GM12864 (cell line): ENCODE results near the gene SLC9A4.

ENCODE experiments used
- DNase-seq: peaks from one replicate; pipeline ENCODE4 v3.0.0-alpha.2; 2011; ENCODE audit warnings: low read depth
- H3K4me3 ChIP-seq: 2 replicates; pipeline ENCODE4 v1.5.1; 2011; ENCODE audit warnings: mild to moderate bottlenecking, low read depth, low read length, control low read depth
- TF ChIP-seq, protein P1 (sequence below): IDR thresholded peaks from 2 replicates; pipeline ENCODE4 v1.5.1; 2011; ENCODE audit warnings: low read depth, mild to moderate bottlenecking, moderate library complexity, low read length, control low read depth, inconsistent platforms; ENCODE audit errors: missing control alignments

The SLC9A4 gene

GRCh38 chr2:102494570-102494969 is 21.5 kb downstream of the SLC9A4 start:
- H3K4me3 ChIP-seq = no peak overlapping the region
- TF ChIP-seq, protein P1, sequence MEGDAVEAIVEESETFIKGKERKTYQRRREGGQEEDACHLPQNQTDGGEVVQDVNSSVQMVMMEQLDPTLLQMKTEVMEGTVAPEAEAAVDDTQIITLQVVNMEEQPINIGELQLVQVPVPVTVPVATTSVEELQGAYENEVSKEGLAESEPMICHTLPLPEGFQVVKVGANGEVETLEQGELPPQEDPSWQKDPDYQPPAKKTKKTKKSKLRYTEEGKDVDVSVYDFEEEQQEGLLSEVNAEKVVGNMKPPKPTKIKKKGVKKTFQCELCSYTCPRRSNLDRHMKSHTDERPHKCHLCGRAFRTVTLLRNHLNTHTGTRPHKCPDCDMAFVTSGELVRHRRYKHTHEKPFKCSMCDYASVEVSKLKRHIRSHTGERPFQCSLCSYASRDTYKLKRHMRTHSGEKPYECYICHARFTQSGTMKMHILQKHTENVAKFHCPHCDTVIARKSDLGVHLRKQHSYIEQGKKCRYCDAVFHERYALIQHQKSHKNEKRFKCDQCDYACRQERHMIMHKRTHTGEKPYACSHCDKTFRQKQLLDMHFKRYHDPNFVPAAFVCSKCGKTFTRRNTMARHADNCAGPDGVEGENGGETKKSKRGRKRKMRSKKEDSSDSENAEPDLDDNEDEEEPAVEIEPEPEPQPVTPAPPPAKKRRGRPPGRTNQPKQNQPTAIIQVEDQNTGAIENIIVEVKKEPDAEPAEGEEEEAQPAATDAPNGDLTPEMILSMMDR = no peak

GRCh38 chr2:102498414-102498813 is 25.4 kb downstream of the SLC9A4 start:
- TF ChIP-seq, protein P1 = no peak
- DNase-seq = no peak
- H3K4me3 ChIP-seq = no peak overlapping the region

More at GRCh38 chr2:102494570-102494969, 21.5 kb downstream of the SLC9A4 start:
- no peak for DNase-seq

- H3K4me3 ChIP-seq = no peak overlapping the region
- no peak for DNase-seq
- TF ChIP-seq, protein P1 = no peak
Measured at GRCh38 chr2:102499558-102499957, 26.5 kb downstream of the SLC9A4 start.

GRCh38 chr2:102502576-102502975 is 29.6 kb downstream of the SLC9A4 start:
- DNase-seq = no peak
- no peak overlapping the region for H3K4me3 ChIP-seq
- TF ChIP-seq, protein P1 = no peak

DNA sequence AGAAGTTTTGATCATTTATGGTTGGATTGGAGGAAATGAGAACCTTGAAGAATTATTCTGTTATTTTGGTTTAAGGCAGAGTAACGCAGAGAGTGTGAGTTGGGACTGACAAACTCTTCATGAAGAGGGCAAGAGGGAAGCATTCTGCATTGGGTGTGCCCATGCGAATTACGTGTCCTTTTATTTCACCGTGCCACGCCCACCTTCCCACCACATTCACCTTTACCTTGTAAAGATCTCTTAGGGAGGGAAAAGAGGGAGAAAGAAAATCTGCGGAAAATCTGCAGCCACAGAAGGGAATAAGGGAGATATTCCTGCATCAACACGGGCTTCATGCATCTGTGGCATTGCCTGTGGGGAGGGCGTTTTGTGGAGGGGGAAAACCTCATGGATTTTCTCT is 31.8 kb downstream of the SLC9A4 start:
- no peak overlapping the region for H3K4me3 ChIP-seq
- DNase-seq = no peak
- TF ChIP-seq, protein P1 = no peak

DNA sequence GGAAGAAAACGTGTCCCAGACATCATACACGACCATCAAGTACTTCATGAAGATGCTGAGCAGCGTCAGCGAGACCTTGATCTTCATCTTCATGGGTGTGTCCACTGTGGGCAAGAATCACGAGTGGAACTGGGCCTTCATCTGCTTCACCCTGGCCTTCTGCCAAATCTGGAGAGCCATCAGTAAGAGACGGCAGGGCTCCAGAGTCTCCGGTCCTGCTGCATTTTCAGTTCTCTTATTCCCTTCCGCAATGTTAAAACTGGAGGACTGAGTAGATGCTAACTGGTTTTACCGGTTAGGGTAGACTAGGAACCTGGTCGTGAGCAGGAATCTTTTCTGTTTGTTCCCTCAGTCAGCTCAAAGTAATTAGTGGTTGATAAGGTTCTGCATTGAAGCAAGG is 32.3 kb downstream of the SLC9A4 start:
- TF ChIP-seq, protein P1 = no peak
- no peak for DNase-seq
- H3K4me3 ChIP-seq = no peak overlapping the region

DNA sequence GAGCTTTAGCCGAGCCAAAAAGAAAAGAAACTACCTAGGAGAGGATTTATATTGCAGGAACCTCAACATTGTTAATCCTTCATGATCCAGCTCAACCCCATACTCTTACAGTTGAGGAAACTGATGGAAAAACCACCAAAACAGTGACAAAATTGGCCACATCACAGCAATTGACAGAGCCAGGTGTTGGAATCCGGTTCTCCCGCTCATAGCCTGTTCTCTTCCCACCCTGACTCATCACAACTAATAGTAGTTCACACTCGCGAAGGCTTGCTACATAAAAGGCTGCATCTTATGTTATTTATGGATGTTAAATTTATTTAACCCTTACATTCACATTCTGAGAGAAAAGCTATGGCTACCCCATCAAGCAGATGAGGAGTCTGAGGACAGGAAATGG is 33.7 kb downstream of the SLC9A4 start:
- no peak overlapping the region for H3K4me3 ChIP-seq
- TF ChIP-seq, protein P1 = no peak
- DNase-seq = no peak
